HFFc6 (cell line): ENCODE results near the gene PAOX. TPM values are rescaled to one million over a fixed set of nuclear protein-coding genes. Genes with fewer than 3 reads are reported as not detected.
"Not testable (repeated sequence)": the region's sequence is repeated elsewhere in the genome, so short reads cannot be mapped to it uniquely, and the experiment has no call there.

ENCODE experiments used
- DNase-seq: peaks from one replicate; pipeline ENCODE4 v3.0.0-alpha.2; 2018
- H3K27ac Mint-ChIP-seq: 2 replicates; pipeline ENCODE4 v1.8.0; 2020; ENCODE audit warnings: mild to moderate bottlenecking, mixed read lengths
- H3K27me3 Mint-ChIP-seq: 2 replicates; pipeline ENCODE4 v1.8.0; 2021; ENCODE audit warnings: mild to moderate bottlenecking, moderate library complexity, mixed read lengths; ENCODE audit not compliant: insufficient read depth
- H3K36me3 Mint-ChIP-seq: 2 replicates; pipeline ENCODE4 v1.8.0; 2021; ENCODE audit warnings: low read depth, mixed read lengths
- H3K4me1 Mint-ChIP-seq: 2 replicates; pipeline ENCODE4 v1.8.0; 2020; ENCODE audit warnings: low read depth, mixed read lengths
- H3K4me3 Mint-ChIP-seq: 2 replicates; pipeline ENCODE4 v1.8.0; 2020; ENCODE audit warnings: mild to moderate bottlenecking, moderate library complexity, mixed read lengths
- H3K9me3 Mint-ChIP-seq: 2 replicates; pipeline ENCODE4 v1.8.0; 2020; ENCODE audit warnings: mild to moderate bottlenecking, mixed read lengths
- total RNA-seq, 6 experiments: library from RNA; stranded (reverse); fragmentation: NEBNext Ultra II Directional; extraction: Animal tissue kit (Norgen Biotek cat#: 25700); gene quantifications; 2 replicates in 1 of 6; 3 replicates in 5 of 6; pipeline ENCODE4 v1.2.3, GENCODE V29; 2021
- TF ChIP-seq, protein P1 (sequence below): fragments of 200-600 bp; sonication (generic); IDR thresholded peaks from 2 replicates; pipeline ENCODE4 v1.5.0; 2021; ENCODE audit warnings: antibody characterized with exemption, mild to moderate bottlenecking

PAOX gene
- total RNA-seq, 6 experiments from 2014 or later: 2.4 to 4.9 (median 3.6) TPM

DNA sequence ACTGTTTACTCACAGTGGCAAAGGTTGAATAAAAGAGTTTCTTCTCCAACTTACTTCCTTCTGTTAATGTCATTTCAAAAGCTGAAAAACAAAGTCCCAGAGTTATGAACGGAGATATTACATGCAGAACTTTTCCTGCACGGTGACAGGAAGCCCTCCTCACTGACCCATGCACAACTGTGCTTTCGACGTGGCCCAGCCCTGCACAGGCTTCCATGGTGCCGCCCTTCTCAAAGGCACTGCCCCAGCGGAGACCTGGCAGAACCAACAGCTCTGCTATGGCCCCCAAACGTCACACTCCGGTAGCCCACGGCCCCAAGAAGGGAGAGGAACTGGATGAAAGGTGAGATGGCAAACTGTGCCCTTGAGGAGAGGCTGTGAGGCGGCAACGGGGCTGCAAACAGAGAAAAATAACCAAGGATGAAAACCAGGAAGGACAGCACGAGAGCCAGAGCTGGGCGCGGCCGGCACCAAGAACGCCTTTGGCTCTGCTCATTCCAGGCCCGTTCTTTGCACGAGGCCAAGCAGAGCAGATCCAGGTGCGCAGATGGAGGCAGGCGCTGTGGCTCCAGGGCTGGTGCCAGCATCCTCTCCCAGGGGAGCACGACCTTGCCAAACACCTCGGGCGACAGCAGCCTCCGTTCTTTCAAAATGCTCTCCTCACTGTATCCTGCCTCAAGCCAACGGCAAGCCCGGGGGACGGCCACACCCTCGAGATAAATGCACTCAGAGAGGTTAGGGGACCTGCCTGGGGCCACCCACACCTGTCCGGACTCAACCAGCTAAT is 14.2 kb upstream of the PAOX start:
- TF ChIP-seq, protein P1, sequence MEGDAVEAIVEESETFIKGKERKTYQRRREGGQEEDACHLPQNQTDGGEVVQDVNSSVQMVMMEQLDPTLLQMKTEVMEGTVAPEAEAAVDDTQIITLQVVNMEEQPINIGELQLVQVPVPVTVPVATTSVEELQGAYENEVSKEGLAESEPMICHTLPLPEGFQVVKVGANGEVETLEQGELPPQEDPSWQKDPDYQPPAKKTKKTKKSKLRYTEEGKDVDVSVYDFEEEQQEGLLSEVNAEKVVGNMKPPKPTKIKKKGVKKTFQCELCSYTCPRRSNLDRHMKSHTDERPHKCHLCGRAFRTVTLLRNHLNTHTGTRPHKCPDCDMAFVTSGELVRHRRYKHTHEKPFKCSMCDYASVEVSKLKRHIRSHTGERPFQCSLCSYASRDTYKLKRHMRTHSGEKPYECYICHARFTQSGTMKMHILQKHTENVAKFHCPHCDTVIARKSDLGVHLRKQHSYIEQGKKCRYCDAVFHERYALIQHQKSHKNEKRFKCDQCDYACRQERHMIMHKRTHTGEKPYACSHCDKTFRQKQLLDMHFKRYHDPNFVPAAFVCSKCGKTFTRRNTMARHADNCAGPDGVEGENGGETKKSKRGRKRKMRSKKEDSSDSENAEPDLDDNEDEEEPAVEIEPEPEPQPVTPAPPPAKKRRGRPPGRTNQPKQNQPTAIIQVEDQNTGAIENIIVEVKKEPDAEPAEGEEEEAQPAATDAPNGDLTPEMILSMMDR: no peak
- no peak overlapping the region for H3K4me3 Mint-ChIP-seq
- no peaks in the 10 kb centered on the region for H3K4me1 Mint-ChIP-seq
- peaks cover 37% of the 10 kb centered on the region for H3K36me3 Mint-ChIP-seq
- H3K27me3 Mint-ChIP-seq: peaks cover 2% of the 10 kb centered on the region
- no peaks in the 10 kb centered on the region for H3K9me3 Mint-ChIP-seq
- no peak for DNase-seq
- no peak overlapping the region for H3K27ac Mint-ChIP-seq

DNA sequence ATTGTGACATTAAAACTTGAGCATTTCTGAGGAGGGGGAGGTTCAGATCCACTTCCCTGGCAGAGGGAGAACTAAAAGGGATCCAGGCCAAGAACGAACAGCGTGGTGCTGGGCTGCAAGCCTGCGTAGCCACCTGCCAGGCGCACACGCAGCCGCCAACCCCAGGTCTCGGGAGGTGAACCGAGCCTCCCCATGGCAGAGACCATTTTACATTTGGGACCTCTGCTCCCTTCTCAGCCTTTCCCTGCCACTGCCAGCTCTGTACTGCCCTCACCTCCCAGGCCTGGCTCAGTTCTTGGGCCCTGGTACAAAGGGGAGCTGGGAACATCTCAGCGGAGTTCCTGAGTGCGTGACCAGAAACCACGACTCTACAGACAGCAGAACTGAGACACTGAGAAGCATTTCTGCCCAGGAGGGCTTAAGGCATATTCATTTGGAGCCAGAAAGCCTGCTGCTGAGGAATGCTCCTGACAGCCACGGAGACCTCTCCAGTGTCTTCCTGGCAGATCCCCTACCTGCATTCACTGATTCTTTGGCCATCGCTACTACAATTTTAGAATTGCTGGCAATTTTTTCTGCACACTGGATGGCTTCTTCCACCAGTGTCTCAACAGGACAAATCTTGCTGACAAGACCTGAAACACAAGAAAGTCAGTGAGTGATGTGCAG is 13.5 kb upstream of the PAOX start:
- H3K27ac Mint-ChIP-seq: no peak overlapping the region
- TF ChIP-seq, protein P1: no peak
- H3K27me3 Mint-ChIP-seq: peaks cover 2% of the 10 kb centered on the region
- no peak for DNase-seq
- H3K36me3 Mint-ChIP-seq: peaks cover 40% of the 10 kb centered on the region
- H3K4me1 Mint-ChIP-seq: no peaks in the 10 kb centered on the region
- no peak overlapping the region for H3K4me3 Mint-ChIP-seq
- no peaks in the 10 kb centered on the region for H3K9me3 Mint-ChIP-seq

DNA sequence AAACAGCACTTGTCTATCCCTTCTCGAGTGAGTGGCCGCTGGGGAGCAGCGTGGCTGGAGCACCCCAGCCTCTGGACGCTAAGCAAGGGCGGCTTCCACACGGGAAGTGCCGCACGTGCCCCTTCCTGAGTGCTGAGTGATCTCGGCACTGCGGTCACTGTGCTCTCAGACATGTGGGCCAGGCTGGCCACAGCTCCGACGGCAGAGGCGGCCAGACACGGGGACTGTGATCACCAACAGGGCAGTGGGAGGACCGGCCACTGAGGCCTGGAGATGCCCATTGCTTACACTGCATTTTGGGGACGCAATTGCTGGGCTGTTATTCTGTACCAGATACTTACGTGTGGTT is 13.0 kb upstream of the PAOX start:
- Mint-ChIP-seq H3K27ac (no peak overlapping the region), H3K4me1 (no peaks in the 10 kb centered on the region), H3K4me3 (no peak overlapping the region), H3K27me3 (peaks cover 2% of the 10 kb centered on the region), H3K9me3 (no peaks in the 10 kb centered on the region), H3K36me3 (peaks cover 41% of the 10 kb centered on the region)
- TF ChIP-seq, protein P1: no peak
- DNase-seq: no peak

DNA sequence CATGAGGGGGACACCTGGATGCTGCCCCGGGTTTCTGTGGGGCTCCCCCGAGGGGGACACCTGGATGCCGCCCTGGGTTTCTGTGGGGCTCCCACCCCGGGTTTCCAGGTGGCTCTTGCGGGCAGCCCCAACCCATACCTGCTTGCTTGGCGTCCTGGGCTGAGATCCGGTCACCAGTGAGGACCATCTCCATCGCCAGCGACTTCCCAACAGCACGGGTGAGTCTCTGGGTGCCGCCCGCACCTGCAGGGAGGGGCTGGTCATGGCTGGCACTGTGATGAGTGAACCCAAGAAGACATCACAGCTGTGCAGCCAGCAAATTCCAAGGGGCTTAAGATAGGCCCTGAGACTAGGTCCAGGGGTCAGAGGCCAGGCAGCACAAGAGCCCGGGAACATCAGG is 12.3 kb upstream of the PAOX start:
- H3K4me1 Mint-ChIP-seq: no peaks in the 10 kb centered on the region
- H3K27me3 Mint-ChIP-seq: peaks cover 2% of the 10 kb centered on the region
- no peaks in the 10 kb centered on the region for H3K9me3 Mint-ChIP-seq
- TF ChIP-seq, protein P1: no peak
- H3K4me3 Mint-ChIP-seq: no peak overlapping the region
- H3K36me3 Mint-ChIP-seq: peaks cover 36% of the 10 kb centered on the region
- no peak overlapping the region for H3K27ac Mint-ChIP-seq
- DNase-seq: no peak

DNA sequence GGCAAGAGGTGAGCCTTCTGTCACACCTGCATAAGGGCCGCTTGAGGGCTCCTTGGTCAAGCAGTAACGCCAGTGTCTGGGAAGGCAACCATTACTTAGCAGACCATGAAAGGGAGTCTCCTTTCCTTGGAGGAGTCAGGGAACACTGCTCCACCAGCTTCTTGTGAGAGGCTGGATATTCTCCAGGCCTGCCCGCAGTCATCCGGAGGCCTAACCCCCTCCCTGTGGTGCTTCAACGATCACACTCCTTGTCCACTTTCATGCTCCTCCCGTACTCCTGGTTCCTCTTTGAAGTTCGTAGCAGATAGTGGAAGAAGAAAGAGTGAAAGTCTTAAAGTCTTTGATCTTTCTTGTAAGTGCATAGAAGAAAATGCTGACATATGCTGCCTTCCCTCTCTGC is 11.6 kb upstream of the PAOX start:
- H3K36me3 Mint-ChIP-seq: peaks cover 29% of the 10 kb centered on the region
- not testable (repeated sequence) for H3K4me3 Mint-ChIP-seq, DNase-seq

DNA sequence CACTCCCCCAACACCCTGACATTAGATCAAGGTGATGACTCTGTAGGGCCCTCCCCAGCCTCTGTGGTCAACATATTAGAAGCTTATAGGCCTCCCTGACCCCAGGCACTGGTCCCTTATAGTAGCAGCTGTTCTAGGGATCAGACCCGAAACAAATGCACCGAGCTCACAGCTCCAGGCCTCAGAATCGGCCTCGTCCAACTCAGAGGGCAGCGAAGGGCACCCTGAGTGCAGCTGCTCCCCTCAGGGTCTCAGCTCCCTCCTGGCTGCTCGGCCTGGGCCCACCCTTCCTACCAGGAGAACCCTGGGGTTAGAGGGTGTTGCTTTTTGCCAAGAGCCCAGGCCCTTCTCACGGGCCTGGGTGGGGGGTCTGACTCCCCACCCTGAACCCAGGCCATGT is 10.9 kb upstream of the PAOX start:
- TF ChIP-seq, protein P1: no peak
- Mint-ChIP-seq H3K27ac (no peak overlapping the region), H3K9me3 (no peaks in the 10 kb centered on the region), H3K4me3 (no peak overlapping the region), H3K4me1 (no peaks in the 10 kb centered on the region), H3K27me3 (no peaks in the 10 kb centered on the region; the same call in 1 of the 2 replicates), H3K36me3 (peaks cover 22% of the 10 kb centered on the region; the same call in 1 of the 2 replicates)
- DNase-seq: no peak

More for the DNA sequence above, 11.6 kb upstream of the PAOX start:
- not testable (repeated sequence) for H3K4me1 Mint-ChIP-seq, H3K27ac Mint-ChIP-seq, H3K27me3 Mint-ChIP-seq, H3K9me3 Mint-ChIP-seq
